Mammary epithelial cell (primary cell): ENCODE measurements around the gene FANCI.

Experiments used
- EZH2 ChIP-seq: IDR thresholded peaks from 2 replicates; pipeline ENCODE4 v1.6.1; 2012; ENCODE audit warnings: low read length, inconsistent platforms, borderline replicate concordance
- TF ChIP-seq, protein P1 (sequence below), 2 donors: IDR thresholded peaks in 1 of 2; conservative IDR thresholded peaks in 1 of 2; 2 replicates each; pipeline ENCODE4 v1.5.1; 2011 to 2012; ENCODE audit warnings: inconsistent platforms in 2 of 2, low read length in 2 of 2, mild to moderate bottlenecking in 2 of 2, control low read depth in 1 of 2, low read depth in 1 of 2; ENCODE audit not compliant: insufficient read depth in 1 of 2; ENCODE audit errors: extremely low read depth in 1 of 2

DNA sequence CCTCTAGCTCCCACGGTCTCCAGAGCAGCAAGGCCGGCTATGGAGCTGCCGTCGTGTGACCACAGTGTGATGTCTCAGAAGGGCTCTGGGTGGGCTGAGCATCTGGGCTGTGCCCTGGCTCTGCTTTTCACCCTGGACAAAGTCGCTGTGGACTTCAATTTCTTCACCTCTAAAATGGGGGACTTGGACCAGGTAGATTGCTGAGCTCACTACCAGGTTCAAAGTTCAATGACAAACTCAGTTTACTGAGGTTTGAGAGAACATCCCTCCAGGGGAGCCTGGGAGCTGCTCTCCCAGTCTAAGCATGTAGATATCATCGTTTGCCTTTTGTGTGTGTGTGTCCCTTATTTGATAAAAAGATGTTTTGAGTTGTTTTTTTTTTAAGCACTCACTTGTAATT lies 47.5 kb upstream of the FANCI start:
- TF ChIP-seq, protein P1, sequence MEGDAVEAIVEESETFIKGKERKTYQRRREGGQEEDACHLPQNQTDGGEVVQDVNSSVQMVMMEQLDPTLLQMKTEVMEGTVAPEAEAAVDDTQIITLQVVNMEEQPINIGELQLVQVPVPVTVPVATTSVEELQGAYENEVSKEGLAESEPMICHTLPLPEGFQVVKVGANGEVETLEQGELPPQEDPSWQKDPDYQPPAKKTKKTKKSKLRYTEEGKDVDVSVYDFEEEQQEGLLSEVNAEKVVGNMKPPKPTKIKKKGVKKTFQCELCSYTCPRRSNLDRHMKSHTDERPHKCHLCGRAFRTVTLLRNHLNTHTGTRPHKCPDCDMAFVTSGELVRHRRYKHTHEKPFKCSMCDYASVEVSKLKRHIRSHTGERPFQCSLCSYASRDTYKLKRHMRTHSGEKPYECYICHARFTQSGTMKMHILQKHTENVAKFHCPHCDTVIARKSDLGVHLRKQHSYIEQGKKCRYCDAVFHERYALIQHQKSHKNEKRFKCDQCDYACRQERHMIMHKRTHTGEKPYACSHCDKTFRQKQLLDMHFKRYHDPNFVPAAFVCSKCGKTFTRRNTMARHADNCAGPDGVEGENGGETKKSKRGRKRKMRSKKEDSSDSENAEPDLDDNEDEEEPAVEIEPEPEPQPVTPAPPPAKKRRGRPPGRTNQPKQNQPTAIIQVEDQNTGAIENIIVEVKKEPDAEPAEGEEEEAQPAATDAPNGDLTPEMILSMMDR (conservative IDR thresholded peaks at IDR 0.05 in 1 of 2, IDR thresholded peaks at IDR 0.05 in 1 of 2; ENCODE audit: extremely low read depth in 1 of 2, insufficient read depth in 1 of 2, low read depth in 1 of 2, low read length in 2 of 2), result no peak
- no peak for TF ChIP-seq EZH2
